GM21529 (cell line): Measurements from ENCODE around the gene MYLK.
"Not testable (repeated sequence)": the region's sequence is repeated elsewhere in the genome, so short reads cannot be mapped to it uniquely, and the experiment has no call there.

Source experiments
- ATAC-seq: cut with Tn5 transposase; IDR thresholded peaks from one replicate; pipeline ENCODE4 v1.9.1; 2021; ENCODE audit not compliant: unreplicated experiment

The MYLK gene

DNA sequence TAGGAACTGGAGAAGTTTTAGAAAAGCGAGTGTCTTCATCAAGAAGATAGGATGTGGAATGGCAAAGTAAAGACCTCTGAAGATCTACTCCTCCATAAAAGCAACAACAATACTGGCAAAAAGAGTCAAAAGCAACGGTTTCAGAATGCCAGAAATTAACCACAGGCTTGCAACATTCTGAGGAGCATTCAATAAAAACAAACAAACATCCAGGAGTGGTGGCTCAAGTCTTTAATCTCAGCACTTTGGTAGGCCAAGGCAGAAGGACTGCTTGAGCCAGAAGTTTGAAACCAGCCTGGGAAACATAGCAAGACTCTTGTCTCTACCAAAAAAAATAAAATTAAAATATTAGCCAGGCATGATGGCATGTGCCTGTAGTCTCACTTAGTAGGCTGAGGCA, 156.1 kb downstream of the MYLK start:
- ATAC-seq: no peak

DNA sequence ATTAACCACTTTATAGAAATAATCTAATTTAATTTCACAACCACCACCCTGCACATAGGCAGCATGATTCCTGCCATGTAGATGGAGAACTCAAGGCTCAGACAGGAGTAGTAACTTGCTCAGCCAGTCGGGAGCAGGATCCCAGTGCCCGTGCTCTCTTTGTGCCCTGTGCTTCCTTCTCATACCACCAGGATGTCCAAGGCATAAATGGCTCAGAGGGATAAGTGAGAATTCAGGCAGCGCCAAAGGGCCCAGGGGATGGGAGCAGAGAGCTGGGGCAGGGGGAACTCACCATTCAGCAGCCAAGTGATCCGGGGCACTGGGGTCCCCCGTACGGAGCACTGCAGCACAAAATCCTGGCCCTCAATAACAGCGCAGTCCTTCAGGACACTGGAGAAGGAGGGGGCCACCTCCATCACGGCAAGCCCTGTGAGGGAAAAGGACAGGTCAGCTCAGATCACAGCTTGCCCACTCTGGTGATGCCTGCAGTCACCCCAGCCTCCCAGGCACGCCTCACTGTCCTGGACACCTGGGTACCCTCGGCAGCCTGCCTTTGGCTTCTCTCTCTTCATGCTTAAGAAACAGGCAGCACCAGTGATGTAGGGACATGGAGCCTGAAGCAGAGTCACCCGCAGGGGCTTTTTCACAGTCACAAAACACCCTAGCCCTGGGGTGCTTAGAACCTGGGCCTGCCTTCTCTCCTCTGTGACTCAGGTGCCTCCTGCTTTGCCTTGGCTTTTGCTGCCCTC, 158.3 kb downstream of the MYLK start:
- no peak for ATAC-seq

DNA sequence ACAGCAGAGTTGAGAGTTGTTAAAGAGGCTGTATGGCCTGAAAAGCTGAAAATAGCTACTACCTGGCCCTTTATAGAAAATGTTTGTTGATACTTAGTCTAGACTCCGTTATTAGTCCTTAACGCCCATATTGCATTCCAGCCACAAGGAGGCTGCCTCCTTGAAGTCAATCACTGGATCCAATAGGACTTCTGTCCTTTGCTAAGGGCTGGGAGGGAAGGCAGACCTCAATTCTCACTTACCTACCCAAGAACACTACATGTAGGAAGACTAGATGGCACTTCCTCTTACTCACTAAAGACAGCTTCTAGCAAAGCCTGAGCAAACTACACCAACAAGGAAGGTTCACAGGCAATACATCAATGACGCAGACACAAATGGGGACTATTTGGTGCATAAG, 159.8 kb downstream of the MYLK start:
- ATAC-seq: no peak

DNA sequence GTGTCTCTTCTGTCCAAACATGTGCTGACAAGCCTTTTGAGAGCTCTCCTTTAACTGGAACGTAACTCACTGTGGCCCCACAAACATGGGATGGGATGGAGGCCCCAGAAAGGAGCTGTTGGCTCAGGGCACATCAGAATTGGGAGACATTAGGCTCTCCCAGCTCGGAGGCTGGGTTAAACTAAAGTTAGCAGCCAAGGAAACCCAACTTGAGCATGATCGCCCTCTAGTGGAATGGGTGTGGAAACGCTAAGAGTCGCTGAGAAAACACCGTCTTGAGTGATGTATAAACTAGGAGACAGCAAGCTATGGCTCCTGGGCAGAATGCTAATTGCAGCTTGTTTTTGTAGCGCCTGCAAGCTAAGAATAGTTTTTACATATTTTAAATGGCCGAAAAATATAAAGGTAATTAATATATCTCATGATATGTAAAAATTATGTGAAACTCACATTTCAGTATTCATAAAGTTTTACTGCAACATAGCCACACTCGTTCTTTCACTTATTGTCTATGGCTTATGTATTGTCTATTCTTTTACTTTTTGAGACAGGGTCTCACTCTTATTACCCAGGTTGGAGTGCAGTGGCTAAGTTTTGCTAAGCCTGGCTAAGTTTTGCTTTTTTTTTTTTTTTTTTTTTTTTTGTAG, 160.5 kb downstream of the MYLK start:
- ATAC-seq: no peak

DNA sequence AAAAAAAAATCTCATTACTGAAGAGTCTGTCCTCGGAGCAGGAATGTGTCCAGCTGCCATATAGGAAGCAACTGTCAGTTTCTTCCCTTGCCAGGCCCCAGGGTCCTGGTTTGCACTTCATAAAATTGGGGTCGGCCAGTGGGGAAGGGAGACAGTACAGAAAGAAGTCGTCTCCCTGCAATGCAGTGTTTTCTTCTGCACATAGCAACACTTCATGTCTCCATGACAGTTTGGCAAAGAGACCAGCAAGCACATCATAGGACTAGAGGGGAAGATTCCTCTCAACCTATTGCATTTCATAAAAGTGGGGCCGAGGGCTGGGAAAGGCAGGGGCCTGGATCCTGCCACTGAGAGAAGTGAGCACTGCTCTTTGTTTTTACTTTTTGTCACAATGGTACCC, 161.1 kb downstream of the MYLK start:
- ATAC-seq: no peak

DNA sequence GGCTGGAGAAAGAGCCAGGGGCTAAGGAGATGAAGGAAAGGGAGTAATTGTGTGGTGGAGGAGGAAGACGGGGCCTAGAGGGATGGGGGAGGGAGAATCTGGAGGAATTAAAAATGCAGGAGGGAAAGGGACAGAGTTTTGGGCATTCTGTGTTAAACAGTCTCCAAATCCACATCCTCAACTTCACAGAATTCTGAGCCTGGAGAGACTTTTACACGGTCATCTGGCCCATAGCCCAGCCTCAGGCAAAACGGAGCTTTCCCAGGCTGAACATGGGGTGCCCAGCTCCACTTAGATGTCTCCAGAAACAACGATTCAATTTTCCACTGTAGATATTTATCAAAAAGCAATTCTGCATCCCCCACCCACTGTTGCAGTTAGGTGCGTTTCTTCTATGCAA, 161.7 kb downstream of the MYLK start:
- ATAC-seq: no peak

DNA sequence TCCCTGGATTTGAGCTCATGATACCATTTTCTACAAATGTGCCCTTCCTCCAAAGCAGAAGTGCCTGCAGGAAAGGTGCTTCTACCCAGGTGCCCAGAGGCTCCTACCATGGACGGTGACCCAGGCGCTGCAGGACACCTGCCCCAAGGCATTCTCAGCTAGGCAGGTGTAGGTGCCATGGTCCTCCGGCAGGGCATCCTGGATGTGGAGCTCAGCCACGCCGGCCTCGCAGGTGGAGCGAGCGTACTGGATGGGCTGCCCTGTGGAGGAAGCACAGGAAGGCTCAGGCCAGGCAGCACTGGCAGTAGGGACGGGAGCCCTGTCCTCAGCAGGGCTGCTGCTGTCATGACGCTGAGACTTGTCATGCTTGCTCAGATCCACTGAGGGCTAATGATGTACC, 162.1 kb downstream of the MYLK start:
- no peak for ATAC-seq

DNA sequence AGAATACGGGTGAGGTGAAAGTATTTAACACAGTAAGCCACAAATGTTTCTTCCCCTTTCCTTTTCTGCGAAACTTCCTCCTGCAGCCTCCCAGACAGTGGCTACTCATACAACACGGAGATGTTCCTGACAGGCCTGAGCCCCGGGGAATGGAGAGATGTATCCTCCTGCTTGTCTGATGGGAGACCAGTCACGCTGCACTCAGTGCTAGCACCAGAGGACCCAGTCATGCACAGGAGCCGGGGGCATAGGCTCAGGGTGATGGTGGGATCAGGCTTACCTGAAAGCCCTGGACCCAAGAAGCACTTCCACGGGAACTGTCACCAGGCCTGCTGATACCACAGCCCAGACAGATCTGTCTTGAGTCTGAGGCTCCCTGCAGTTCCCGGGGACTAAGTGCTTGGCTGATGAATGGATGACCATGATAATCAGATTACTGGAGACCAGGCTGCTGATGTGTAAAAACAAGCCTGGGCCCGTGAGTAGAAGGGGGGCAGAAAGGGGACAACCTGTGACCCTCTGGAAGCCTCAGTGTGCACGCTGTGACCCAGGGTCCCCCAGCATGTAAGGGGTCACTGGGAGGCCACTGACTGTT, 162.9 kb downstream of the MYLK start:
- not testable (repeated sequence) for ATAC-seq

DNA sequence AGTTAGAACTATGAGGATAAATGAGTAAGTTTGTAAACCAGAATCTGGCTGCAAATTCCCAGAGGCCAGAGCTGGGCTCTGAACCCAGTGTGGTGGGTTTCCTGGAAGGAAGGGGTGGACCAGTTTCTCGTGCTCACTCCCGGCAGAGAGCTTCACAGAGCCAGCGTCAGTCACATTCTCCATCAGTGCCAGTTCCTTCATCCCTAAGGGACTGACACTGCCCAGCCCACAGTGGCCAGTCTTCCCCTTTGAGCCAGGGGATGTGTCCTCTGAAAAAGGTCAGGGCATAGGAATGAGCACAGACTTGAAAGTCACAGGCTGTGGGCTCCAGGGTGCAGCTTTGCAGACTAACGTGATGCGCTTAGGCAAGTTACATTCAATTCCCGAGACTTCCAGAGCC, 163.5 kb downstream of the MYLK start:
- no peak for ATAC-seq

DNA sequence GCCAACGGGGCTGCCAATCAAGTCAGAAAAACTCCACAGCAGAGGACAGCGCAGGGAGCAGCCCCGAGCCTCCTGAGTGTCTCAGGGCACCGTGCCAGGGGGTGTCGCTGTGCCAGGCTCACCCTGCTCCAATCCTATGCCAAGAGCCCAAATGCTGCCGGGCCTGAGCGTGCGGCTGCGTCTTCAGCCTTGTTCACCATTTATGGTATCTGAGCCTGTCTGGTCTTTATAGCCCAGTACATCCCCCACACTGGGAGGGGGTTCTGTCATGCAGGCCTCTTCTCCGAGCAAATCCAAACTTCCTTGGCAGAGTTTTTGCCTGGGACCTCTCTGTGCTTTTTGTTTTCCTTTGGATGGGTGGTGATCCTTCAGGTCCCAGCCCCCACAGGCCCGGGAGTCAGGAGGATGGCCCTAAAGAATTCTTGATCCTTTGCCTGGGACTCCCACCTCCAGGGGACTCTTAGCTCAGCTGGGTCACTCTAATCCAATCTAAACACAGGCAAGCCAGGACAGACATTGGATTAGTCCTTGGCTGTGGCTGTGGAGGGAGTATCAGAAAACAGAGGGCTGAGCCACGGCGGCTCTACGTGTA, 164.2 kb downstream of the MYLK start:
- no peak for ATAC-seq

DNA sequence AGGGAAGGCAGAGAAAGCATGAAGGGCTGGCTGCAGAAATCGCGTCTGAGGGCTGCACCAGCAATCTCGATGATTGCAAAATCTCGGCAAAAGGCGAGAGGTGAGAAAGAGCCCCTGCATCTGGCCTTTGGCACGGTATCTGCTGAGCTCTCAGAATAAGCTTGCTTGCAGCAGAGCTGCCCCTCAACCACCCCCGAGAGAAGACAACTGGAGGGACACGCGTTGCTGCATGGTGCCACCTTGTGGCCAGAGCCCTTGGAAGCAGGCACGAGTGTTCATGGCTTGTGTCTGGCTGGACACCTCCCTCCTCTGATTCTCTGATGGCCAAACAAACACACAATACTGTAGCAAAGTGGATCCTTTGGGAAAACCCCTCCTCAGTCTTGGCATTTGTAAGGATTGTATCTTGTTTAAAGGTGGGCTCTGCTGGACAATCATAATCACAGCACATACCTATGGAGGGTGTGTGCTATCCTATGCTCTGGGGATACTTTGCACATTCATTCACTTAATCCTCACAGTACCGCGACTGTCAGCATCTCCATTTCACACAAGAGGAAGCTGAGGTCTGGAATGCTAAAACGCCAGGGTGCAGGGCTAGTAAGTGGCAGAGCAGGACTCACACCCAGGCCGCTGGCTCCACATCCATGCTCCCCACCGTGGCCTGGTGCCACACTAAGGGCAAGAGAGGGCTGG, 164.9 kb downstream of the MYLK start:
- not testable (repeated sequence) for ATAC-seq

DNA sequence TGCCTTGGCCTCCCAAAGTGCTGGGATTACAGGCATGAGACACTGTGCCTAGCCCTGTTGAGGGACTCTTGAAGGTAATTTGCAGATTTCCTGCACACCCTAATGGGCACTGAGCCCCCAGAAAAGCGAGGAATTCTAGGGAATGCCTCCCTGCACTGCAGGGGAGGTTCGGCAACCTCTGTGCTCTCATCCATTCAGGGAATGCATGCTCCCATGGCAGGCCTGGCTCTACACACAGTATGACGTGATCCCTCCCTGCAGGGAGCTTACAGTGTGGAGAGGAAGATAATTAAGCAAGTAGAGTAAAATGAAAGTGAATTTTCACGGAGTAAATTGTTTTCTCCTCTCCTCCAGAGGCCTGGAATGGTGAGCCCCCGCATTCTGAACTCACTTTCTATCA, 166.0 kb downstream of the MYLK start:
- no peak for ATAC-seq

DNA sequence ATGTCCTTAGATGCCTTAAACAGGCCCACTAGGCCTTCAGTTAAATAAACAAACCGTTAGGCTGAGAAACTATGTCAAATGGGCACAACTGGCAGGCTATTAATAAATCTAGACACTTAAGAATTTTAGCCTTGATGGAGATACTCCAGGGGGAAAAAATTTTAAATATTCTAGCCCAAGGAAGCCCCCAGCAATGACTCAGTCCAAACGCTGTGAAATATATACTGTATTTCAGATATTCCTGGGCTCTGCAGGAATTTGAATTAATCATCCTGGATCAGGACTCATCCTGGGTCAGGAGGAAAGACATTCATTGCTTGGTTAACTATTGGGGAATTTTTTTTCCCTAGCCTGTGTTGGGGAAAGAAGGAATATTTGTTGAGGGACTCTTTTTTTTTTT, 166.7 kb downstream of the MYLK start:
- not testable (repeated sequence) for ATAC-seq

DNA sequence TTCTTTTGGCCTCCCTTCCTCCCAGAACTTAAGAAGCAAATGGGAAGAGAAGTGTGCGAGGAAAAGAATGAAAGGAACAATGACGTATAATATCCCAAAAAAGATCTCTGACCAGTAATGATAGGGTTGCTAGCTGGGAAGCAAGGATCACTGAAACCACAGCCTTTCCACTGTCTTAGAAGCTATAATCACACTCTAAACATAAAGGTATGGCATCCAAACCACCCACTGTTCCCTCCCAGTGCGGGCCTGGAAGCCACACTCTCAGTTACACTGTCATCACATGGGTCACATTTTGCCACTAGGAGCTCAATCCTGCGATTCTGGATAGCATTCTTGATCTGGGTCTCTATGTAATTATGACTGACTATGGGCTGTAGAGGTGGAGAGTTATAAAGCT, 167.7 kb downstream of the MYLK start:
- no peak for ATAC-seq

DNA sequence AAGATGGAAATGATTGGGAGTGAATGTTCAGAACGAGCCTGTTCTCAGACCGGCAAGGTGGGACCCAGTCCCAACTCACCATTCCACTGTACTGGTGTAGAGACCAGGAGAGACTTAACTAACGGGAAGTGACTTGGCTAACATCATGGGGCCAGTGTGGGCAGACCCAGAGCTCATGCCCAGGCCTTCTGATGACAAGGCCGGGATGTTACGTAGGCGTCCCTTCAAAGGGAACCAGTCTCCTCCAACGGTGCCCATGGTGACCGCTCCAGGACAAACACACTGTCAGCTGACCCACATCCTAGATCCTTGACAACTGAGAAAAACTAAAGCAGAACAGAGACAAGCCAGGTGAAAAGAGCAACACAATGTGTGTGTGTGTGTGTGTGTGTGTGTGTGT, 170.9 kb downstream of the MYLK start:
- ATAC-seq: no peak

DNA sequence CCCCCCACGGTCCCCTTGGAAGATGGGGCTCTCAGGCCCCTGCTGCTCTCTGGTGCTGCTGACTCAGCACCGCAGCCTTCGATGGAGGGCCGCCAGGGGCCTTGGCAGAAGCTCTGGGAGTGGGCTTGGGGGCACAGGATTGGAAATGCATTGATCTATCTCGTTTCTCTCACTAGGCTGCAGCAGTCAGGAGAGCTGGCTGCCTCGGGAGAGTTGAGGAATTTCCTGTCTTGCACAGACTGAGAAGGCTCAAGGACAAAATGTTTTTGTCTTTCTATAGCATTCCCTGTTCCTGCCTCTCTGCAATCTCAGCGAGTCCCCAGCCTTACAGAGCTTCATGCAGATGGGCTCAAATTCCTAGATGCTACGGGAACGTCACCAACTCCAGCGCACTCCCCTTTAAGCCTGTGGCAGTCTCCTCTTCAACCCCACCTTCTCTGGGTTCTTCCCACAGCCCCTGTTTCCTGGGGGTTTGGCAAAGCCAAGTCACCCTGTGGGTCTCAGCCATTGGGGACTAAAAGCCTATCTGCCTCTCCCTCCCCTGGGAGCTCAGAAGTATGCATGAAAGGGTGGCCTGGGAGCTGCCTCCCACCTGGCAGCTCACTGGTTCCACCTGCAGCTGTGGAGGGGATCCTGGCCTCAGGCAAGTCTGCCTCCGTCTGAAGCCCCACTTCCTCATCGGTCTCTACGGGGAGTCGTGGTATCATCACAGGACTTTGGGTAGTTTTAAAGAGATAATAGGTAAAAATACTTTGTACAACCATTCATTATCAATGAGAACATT, 171.9 kb downstream of the MYLK start:
- ATAC-seq: no peak

DNA sequence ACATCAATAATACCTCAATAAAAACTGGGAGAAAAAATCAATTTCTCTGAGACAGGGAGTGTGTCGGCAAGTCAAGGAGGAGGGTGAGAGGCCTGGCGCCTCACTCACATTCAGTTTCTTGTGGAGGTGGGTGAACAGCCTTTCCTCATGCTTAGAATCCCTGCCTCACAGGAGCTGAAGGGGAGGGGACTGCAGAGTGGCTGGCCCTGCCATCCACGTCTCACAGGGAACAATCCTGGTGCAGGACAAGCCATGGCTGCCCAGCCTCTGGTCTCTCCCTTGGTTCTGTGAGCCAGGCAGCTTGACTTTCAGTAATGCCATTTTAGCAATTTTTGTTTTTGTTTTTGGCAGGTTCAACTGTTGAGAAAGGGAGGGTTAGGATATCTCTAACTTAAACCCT, 172.8 kb downstream of the MYLK start:
- no peak for ATAC-seq

DNA sequence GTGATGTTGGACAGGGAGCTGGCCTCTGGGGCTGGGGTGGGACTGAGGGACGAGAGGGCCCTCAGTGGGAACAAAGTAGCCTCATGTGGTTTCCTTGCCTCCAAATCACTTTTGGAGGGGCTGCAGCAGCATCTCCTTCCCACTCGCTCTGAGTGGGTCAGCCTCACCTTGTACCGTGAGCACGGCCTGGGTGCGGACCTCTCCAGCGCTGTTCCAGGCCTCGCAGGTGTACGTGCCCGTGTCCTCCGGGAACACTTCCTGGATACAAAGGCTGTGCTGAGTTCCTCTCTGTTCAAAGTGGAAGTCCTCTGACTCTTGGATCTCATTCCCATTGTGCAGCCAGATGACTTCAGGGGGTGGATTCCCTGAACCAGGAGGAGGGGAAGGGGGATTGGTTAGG, 175.6 kb downstream of the MYLK start:
- no peak for ATAC-seq

DNA sequence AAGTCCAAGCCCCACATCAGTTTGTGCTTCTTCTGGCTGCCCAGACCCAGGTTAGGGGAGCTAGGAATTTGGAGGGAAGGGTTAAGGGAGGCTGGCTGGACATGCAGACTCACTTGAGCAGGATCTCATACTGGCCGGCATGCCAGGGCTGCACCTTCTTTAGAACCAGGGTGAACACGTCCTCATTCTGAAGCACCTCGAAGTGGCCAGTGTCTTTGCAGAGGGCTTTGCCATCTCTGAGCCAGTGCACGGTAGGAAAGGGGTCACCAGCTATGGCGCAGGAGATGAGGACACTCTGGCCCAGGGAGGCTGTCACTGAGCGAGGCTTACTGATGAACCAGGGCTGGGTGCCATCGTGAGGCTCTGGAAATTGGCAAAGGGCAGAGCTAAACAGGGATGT, 176.5 kb downstream of the MYLK start:
- not testable (repeated sequence) for ATAC-seq

DNA sequence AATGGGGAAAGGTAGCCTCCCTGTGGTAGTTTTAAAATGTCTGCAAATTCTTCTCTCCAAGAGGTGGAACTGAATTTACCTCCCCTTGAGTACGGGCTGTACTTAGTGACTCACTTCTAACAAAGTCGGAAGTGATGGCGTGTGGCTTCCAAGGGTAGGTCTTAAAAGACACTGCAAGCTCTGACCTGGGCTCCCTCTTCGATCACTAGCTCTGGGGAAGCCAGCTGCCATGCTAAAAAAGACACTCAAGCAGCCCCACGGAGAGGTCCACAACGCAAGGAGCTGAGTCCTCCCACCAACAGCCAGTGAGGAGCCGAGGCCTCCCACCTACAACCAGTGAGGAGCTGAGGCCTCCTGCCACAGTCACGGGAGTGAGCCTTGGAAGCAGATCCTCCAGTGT, 177.3 kb downstream of the MYLK start:
- no peak for ATAC-seq
